Vagina (tissue), 2 donors: ENCODE results near the gene B4GALT4.

Experiments used
- POLR2A ChIP-seq, 2 donors: fragments of 450-650 bp; IDR thresholded peaks; one replicate each; pipeline ENCODE4 v1.6.1; 2017; ENCODE audit warnings: antibody characterized with exemption in 2 of 2, mild to moderate bottlenecking in 2 of 2, moderate library complexity in 2 of 2
- POLR2AphosphoS5 ChIP-seq, 2 donors: sonication (generic); formaldehyde crosslinking; IDR thresholded peaks; one replicate each; pipeline ENCODE4 v1.9.0; 2017; ENCODE audit warnings: antibody characterized with exemption in 2 of 2, mild to moderate bottlenecking in 2 of 2, low read depth in 1 of 2; ENCODE audit not compliant: insufficient read depth in 1 of 2
- TF ChIP-seq, protein P1 (sequence below), 3 experiments: fragments of 450-650 bp in 2 of 3; fragments of 200-600 bp in 1 of 3; sonication (generic) in 1 of 3; IDR thresholded peaks; one replicate each; pipeline ENCODE4 v1.5.1; 2017 to 2019; ENCODE audit warnings: antibody characterized with exemption in 3 of 3, mild to moderate bottlenecking in 2 of 3, moderate library complexity in 2 of 3

DNA sequence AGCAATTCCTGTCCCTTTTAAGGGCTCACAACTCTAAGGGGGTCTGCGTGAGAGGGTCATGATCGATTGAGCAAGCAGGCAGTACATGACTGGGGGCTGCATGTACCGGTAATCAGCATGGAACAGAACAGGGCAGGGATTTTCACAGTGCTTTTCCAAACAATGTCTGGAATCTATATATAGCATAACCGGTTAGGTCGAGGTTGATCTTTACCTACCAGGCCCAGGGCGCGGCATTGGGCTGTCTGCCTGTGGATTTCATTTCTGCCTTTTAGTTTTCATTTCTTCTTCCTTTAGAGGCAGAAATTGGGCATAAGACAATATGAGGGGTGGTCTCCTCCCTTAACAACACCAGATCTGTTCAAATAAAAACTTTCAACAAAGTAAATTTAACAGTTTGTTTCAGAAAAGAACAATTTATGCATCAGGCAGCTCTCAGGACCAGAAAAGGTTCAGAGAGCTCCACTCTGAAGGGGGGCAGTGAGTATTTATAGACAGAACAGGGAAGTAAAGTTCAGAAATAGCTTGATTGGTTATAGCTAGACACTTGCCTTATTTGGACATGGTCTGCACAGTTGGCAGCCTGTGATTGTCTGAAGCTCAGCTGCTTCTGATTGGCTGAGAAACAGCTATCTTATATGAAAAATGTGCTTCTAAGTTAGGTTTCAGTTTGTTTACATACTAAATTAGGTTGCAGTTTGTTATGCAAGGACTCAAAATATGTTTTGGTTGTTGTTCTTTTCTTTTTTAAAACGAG lies 17.2 kb upstream of the B4GALT4 start:
- TF ChIP-seq POLR2A (IDR thresholded peaks at IDR 0.05) = no peak
- TF ChIP-seq, protein P1, sequence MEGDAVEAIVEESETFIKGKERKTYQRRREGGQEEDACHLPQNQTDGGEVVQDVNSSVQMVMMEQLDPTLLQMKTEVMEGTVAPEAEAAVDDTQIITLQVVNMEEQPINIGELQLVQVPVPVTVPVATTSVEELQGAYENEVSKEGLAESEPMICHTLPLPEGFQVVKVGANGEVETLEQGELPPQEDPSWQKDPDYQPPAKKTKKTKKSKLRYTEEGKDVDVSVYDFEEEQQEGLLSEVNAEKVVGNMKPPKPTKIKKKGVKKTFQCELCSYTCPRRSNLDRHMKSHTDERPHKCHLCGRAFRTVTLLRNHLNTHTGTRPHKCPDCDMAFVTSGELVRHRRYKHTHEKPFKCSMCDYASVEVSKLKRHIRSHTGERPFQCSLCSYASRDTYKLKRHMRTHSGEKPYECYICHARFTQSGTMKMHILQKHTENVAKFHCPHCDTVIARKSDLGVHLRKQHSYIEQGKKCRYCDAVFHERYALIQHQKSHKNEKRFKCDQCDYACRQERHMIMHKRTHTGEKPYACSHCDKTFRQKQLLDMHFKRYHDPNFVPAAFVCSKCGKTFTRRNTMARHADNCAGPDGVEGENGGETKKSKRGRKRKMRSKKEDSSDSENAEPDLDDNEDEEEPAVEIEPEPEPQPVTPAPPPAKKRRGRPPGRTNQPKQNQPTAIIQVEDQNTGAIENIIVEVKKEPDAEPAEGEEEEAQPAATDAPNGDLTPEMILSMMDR (IDR thresholded peaks at IDR 0.05) = no peak
- TF ChIP-seq POLR2AphosphoS5 (IDR thresholded peaks at IDR 0.05; ENCODE audit: insufficient read depth in 1 of 2, low read depth in 1 of 2) = no peak
